Mesenteric fat pad (tissue), 1 donor: ENCODE measurements around the gene RRM2. TPM values are rescaled to one million over a fixed set of nuclear protein-coding genes. Genes with fewer than 3 reads are reported as not detected.
A peak's percentile ranks its signal among the peaks of the same experiment; 100 is the strongest.
"Not testable (repeated sequence)": the region's sequence is repeated elsewhere in the genome, so short reads cannot be mapped to it uniquely, and the experiment has no call there.

ENCODE experiments used
- DNase-seq: peaks from one replicate; pipeline ENCODE4 v3.0.0-alpha.2; 2020; ENCODE audit warnings: low spot score
- total RNA-seq: library from RNA; stranded (reverse); fragmentation: NEBNext Ultra II Directional; extraction: Animal tissue kit (Norgen Biotek cat#: 25700); gene quantifications from one replicate; pipeline ENCODE4 v1.2.1, GENCODE V29; 2021
- donor health status: DM: yes; HTN: yes; CAD: no.

The RRM2 gene
- total RNA-seq, 1 donor from 2014 or later: 0.22 TPM

DNA sequence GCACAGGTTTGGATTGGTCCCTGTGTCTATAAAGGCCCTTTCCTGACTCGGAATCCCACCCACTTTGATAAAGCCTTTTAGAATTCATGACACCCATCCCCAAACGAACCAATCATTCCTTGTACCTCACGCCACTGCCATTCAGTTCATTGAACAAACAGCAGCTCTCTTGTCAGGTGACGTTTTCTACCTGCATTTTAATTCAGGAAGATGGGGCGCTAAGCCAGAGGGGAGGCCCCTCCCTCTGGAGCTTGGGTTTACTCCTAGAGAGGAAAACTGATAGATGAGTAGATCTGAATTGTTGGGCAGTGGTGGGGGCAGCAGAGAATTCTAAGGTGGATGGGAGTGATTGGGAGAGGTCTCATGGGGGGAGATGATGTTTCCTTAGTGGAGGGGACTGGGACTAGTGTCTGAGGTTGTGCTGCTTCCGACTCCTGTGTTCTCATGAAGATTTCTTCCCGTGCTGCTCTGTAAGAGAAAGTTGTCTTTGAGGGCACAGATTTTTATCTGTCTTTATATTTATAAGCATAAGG is 9.6 kb downstream of the RRM2 start:
- DNase-seq: peak; percentile 24

DNA sequence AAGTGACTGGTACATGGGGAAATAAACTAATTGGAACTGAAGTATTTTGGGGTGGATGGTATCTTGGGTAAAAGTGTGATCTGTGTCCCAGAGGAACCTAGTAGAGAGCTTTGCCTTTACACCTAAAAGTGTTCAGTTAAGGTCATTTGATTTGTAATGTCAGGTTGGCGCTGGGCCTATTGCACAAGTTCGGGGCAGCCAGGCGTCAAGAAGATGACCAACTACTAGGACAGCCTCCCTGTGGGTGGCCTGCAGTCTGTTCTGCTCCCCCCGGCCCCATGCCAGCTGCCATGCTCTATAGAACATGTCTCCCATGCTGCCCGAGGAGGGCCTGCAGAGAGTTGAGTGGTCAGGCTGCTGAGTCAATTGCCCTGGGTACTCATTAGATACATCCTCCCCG is 10.1 kb downstream of the RRM2 start:
- DNase-seq: no peak

DNA sequence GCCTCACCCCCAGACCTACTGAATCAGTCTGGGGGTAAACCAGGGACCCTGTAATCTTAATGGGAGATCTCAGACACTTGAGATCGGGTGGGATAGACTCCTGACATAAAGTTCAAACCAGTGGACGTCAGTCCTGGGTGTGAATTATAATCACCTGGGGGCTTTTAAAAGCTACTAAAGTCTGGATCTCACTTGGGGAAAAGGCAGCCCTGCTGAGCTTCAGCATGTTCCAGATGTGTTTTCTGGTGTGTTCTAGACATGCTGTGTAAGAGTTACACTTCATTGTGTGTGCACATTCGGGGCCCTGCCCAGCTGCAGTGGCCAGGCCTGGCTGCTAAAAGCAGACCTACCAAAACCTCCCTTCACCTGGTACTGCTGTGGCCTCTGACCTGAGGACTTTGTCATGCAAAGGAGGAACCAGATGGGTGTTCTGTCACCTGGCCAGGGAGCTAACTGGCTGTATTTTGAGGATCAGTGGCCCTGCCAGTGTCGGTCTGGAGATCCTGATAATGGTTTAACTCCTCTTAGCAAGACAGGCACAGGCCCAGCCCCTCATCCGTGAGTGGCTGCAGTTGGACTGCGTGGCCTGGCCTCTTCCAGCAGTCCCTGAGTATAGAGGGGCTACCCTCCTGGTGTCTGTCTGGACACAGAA is 10.6 kb downstream of the RRM2 start:
- peak; percentile 59 for DNase-seq

DNA sequence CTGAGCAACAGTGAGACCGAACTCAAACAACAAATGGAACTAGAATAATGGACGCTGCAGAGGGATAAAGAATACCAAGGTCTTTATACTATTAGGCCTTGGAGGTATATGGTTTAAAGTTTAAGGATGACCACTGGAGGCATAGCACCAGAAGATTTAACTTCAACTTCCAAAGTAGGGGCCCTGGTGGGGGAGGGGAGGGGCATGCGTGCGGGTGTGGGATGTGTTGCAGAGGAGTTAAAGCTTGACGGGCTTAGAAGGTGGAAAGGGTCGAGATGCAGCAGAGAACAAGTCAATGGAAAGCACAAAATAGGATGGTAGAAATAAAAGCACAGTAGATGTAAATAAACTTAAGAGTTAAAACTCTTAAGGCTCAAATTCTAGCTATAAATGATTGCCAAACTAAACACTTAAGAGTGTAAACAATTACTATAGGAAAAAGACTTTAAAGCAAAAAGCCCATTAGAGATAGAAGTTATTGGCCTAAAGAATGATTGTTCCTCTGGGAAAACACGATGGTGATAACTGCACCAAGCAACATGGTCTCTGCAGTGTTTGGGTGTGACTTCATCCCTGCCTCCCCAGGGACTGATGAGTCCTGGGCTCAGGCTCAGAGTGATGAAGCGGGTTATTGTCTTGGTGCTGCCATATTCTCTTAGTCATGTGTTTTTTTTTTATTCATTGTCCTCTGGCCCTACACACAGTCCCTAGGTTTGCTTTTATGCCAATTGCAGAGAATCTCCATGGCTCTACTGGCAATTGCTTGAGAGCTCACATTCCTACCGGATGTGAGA is 13.0 kb downstream of the RRM2 start:
- no peak for DNase-seq

DNA sequence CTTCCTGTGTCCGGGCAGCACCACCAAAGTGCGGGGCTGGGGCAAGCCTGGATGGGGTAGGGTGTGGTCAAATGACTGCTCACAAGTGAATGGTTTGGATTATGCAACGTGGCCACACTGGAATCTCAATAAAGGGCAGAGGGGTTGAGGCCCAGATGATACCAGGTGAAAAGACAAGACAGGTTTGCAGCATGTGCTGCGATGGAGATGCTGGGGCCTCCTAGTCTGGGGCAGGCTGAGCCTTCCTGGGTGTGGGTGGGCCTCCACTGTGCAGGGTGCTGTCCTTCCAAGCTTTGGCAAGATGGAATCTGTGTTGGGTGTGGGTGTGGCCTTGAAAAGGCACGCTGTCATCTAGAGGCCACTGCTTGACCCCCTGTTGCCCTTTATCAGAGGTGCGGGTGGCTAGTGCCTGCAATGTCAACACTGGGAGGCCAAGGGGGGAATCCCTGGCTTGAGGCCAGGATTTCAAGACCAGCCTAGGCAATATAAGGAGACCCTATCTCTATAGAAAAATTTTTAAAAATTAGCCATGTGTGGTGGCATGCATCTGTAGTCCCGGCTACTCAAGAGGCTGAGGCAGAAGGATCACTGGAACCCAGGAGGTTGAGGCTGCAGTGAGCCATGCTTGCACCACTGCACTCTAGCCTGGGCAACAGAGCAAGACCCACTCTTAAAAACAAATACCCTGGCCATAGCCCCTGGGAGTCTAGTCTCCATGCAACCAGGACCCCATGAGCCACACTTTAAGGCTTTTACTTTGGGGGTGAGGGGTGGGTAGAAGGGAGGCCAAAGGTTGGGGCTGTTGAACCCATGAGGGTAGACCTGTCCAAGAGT is 13.8 kb downstream of the RRM2 start:
- DNase-seq: no peak

DNA sequence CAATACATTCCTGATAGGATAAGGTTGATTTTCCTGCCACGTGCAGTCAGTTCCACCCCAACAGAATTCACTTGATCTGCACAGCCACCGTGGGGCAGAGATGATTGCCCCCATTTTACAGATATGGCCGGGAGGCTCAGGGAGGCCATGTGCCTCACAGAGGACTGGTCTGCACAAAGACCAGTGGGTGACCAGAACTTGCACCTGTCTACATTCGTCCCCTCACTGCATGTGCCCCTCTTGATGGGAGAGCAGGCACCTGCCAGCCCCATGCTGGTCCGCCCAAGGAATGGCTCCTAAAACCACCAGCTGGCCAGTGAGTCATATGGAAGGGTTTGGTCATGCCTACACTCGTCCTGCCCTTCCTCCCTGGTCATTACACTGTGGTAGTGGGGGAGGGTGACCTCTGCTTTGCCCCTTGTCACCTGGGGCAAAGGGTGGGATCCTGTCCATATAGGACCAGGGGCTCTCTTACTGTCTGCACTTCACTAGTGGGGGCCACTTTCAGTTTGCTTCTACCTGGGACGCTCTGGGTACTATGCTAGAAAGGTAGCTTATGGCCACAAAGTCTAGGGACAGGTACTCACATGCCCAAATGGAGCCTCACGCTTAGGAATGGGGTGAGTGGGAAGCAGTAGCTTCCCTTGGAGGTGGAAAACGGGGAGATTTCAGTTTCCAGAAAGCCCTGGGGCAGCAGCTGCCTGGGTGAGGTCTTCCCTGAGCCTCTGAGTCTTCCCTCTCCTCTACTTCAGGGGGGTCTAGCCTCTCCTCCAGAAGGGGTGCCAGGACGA is 14.7 kb downstream of the RRM2 start:
- DNase-seq: no peak

DNA sequence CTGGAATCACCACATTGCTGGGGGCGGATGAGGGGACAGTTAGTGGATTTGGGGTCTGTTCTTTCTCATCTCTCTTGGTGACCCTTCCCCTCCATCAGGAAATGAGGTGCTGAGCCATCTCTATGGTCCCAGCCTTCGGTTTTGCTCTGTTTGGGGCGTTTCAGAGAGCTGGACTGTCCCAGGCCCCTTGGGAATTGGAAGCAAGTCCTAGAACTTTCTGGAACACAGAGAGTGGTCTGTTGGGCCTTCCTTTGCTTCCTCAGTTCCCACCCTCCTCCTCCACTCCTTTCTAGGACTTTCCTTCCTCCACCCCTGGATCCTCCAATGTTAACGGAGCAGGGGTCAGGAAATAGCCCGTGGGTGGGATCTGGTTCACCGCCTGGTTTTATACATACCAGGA is 17.0 kb downstream of the RRM2 start:
- DNase-seq: peak; percentile 41

DNA sequence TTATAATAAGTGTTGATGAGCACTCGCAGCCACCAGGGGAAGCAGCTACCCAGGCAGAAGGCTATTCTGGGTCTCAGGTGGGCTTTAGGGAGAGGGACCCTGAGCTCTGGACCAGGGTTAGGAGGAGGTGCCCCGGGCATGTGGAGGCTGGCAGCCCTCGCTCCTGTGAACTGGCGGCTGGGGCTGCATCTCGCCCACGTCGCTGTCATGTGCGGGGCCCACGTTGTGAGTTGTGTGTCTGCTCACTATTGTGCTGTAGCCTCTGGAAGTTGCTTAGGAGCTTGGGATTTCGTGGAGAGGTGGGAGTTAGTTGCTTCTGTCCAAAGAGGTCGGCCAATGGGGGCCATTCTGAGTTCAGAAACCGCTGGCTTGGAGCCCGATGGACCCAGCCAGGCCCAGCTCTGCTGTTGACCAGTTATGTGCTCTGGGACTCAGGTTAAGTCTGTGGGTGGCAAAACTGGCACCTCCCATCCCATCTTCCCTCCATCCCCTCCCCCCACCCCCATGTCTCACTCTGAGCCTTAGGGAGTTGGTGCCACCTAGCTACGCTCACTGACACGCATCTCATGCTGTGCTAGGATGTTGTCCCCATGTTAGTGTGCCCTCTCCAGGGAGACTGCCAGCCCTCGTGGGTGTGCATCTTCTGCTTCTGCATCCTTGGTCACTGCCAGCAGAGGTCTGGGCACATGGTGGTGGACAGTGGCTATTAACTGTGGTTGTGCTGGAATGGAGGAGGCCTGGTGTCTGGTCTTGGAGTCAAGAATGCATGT is 18.5 kb downstream of the RRM2 start:
- DNase-seq: peak; percentile 87

DNA sequence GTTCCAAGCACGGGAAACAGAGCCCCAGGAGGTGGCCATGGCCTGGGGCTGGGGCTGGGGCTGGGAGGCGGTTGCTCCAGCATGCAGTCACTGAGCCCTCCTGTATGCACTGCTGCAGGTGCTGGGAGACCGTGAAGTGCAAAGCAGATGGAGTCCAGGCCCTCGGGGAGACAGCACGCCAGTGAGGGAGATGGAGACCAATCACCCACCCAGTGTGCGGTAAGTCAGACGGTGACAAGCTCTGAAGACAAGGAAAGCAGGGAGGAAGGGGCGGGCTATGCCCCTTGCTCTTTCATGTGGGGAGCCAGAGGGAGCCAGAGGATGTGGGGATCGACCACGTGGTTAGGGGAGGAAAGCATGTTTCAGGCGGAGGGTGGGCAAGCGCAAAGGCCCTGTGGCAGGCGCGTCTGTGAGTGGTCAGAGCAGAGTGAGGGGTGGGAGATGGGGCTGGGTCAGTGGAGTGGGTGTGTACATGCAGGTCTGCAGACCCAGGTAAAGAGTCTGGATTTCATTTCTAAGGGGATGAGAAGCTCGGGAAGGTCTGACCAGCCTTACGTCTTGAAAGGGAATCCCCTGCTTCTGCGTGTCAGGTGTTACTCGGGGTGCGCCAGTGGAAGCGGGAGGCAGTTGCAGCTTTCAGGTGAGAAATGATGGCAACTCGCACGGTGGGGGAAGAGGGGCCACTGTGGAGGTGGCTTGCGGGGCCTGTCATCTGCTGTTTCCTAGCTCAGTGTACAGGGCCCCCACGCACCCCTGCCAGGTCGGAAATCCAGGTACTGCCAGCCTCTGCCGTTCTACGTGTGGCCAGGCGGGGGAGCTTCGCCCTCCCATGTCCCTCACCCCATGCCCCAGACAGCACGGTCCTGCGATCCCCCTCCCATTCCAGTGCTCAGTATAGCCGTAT is 19.4 kb downstream of the RRM2 start:
- peak; percentile 86 for DNase-seq

DNA sequence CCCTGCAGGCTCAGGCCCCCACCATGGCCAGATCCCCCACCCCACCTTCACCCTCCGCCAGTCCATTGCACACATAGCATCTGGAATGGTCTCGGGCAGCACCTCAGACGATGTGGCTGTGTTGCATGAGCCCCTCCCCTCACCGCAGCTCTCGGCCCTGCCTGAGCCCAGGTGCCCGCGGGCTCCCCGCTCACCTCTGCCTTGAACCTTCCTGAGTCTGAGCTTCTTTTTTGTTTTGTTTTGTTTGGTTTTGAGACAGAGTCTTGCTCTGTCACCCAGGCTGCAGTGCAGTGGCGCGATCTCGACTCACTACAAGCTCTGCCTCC is 20.1 kb downstream of the RRM2 start:
- no peak for DNase-seq

DNA sequence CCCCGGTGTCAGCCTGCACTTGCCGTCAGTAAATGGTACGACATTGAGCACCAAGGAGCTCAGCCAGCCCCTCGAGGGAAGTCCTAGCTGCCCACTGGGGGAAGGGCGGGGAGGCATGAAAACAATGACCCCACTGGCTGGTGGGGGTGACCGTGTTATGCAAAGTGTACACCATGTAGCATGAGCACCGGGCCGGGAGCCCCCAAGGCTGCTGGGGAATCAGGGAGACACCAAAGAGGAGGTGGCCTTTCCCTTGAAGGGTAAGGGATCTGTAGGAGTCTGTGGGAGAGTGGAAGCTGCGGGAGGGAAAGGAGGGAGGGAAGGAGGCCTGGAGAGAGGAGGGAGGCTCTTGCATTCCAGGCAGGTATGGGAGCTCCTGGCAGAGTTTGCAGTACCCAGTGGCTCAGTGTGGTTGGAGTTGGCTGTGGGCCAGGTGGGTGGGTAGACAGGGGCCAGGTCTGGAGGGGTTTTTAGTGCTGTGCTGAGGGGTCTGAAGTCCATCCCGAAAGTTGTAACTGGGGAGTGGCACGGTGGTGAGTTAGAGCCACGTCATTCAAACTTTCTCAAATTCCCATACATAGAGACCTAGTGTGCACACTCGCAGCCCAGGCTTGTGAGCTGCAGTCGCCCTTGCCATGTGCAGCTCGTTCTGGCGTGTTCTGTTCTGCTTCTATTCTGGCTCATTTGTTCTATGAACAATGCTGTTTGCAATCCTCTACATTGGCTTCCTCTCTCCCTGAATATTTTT is 22.4 kb downstream of the RRM2 start:
- no peak for DNase-seq

DNA sequence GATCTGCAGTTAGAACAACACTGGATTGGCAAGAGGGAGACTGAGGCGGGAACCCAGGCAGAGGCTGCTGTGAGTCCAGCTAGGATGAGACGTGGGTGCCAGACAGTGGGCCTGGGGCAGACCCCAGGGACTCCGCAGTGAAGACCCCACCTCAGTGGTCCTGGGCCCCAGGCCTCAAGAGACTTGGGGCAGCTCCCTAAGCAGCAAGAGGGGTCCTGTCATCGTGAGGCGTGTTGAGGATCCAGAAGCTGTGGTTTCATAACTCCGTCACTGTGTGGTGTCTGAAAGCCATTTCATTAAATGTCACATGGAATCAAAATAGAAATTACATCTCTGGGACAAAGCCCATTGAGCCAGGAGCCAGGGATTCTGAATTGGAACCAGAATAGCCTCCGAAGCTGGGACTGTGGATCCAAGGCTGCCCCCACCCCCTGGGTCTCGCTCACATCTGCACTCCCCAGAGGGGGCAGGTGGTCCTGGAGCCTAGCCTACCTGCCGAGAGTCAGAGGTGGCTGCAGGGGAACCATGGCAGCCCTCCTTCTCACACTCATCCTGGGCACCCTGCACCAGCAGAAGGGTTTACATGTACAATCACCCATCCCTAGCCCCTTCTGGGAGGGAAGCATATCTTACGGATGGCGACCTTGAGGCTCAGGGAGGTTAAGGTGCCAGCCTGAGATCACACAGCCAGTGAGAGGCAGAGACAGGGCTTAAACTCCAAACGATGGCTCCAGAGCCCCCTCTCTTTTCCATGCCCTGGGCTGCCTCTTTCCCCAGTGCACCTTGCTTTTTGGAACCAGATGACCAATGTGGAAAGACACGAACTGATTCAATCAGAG is 23.2 kb downstream of the RRM2 start:
- DNase-seq: no peak

DNA sequence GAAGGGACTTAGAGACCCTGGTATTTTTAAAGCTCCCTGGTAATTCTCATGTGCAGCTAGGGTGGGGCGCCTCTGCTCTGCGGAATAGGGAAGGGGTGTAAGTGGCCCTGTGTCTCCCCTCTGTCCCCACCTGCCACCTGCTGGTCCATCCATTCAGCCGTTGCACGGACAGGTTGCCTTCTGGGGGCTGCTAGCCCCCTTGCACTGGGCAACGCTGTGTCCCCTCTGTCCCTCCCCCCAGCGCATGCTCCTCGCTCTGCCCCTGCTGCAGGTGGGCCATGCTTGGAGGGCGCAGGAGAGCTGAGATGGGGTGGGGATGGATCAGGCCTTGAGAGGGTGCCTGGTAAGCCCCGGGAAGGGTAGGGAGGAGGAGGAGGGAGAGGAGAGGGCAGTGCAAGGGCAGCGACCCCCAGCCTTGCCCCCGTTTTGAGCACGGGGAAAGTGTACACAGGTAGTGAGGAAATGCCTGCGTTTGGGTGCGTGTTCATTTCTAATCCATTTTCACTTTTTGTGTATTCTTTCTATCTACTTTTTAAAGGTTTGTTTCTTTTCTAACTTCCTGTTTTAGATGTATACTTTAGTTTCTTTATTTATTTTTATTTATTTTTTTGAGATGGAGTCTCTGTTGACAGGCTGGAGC is 23.9 kb downstream of the RRM2 start:
- no peak for DNase-seq

DNA sequence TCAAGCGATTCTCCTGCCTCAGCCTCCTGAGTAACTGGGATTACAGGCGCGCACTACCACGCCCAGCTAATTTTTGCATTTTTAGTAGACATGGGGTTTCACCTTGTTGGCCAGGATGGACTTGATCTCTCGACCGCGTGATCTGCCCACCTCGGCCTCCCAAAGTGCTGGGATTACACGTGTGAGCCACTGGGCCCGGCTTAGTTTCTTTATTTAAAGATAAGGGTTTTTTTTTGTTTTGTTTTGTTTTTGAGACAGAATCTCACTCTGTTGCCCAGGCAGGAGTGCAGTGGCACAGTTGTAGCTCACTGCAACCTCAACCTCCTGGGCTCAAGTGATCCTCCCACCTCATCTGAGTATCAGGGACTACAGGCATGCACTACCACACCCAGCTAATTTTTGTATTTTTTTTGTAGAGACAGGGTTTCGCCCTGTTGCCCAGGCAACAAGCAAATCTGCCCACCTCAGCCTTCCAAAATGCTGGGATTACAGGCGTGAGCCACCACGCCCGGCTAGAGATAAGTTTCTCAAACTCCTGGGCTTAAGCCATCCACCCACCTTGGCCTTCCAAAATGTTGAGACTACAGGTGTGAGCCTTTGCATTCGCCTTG is 24.6 kb downstream of the RRM2 start:
- DNase-seq: not testable (repeated sequence)

DNA sequence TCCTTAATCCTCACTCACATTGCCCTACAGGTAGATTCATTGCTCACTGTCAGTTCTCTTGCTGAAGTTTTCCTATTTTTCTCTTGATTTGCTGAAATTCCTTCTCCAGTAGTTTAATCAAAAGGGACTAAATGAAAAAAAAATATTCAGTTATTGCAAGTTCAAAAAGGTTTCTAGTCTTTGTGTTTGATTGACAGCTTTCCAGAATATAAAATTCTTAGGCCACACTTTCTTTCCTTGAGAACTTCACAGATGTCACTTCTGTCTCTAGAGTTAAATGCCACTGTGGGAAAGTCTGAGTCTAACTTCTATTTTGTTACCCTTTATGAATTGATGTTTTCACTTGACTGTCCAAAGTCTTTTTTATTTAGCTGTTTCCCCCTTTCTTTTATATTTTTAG is 25.7 kb downstream of the RRM2 start:
- no peak for DNase-seq

DNA sequence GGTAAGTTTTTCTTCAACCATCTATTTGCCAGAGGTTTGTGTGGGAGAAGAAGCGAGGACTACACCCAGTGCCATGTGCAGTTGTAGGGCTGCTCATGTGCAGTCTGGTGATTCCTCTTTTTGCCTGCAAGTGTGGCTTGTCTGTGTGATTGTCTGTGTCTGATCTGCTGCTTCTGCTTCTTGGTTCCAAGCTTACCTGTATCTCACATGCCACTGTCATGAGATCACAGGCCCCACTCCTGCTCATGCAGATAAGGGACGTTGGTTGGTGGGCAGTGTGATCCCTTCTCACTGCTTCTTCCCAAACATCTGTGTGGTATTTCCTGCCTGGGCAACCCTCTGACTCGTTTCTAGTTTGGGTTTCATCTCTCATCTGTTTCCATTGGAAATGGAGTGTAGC is 27.1 kb downstream of the RRM2 start:
- DNase-seq: no peak

DNA sequence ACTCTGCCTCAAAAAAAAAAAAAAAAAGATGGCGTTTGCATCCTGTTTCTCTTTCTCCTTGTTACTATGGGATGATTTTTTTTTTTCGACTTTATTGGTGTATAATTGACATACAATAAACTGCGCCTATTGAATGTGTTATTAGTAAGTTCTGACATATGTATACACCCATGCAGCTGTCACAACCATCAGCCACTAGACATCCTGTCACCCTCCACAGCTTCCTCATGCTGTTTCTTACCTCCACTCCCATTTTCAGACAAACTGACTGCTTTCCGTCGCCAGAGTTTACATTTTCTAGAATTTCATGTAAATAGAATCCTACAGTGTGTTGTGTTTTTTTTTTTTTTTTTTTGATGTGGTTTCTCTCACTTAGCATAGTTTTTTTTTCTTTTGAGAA is 27.9 kb downstream of the RRM2 start:
- no peak for DNase-seq
